GM21619 (cell line): ENCODE results near the gene PRKCB.
A peak's percentile ranks its signal among the peaks of the same experiment; 100 is the strongest.

Source experiments
- ATAC-seq: cut with Tn5 transposase; IDR thresholded peaks from one replicate; pipeline ENCODE4 v1.9.1; 2021; ENCODE audit not compliant: unreplicated experiment

PRKCB gene

GRCh38 chr16:23836078-23836403 lies 258 bp downstream of the PRKCB start:
- ATAC-seq: peak; percentile 8

GRCh38 chr16:23836404-23837311 lies 875 bp downstream of the PRKCB start:
- peak; percentile 24 for ATAC-seq

GRCh38 chr16:23837553-23838308 lies 1.9 kb downstream of the PRKCB start:
- ATAC-seq: no peak

- ATAC-seq: no peak
These were observed 2.8 kb downstream of the PRKCB start for GRCh38 chr16:23838485-23839142.

GRCh38 chr16:23840310-23840709 lies 4.5 kb downstream of the PRKCB start:
- no peak for ATAC-seq

GRCh38 chr16:23842137-23842600 lies 6.4 kb downstream of the PRKCB start:
- peak; percentile 70 for ATAC-seq

- peak; percentile 39 for ATAC-seq
These were observed 7.4 kb downstream of the PRKCB start for GRCh38 chr16:23843143-23843542.

GRCh38 chr16:23847251-23847650 lies 11.5 kb downstream of the PRKCB start:
- ATAC-seq: no peak

- ATAC-seq: no peak
These were observed 12.2 kb downstream of the PRKCB start for GRCh38 chr16:23847948-23848347.

- ATAC-seq: no peak
These were observed 13.2 kb downstream of the PRKCB start for GRCh38 chr16:23848958-23849357.

GRCh38 chr16:23852794-23853562 lies 17.2 kb downstream of the PRKCB start:
- ATAC-seq: no peak

GRCh38 chr16:23855010-23855409 lies 19.2 kb downstream of the PRKCB start:
- ATAC-seq: no peak

GRCh38 chr16:23856251-23856709 lies 20.5 kb downstream of the PRKCB start:
- no peak for ATAC-seq

GRCh38 chr16:23857256-23857880 lies 21.6 kb downstream of the PRKCB start:
- ATAC-seq: no peak

GRCh38 chr16:23857881-23858269 lies 22.1 kb downstream of the PRKCB start:
- no peak for ATAC-seq

- no peak for ATAC-seq
These were observed 22.8 kb downstream of the PRKCB start for GRCh38 chr16:23858542-23858941.

GRCh38 chr16:23859713-23860269 lies 24.0 kb downstream of the PRKCB start:
- no peak for ATAC-seq

- ATAC-seq: no peak
These were observed 26.1 kb downstream of the PRKCB start for GRCh38 chr16:23861874-23862273.

- no peak for ATAC-seq
These were observed 26.8 kb downstream of the PRKCB start for GRCh38 chr16:23862556-23862955.
